Hepatocyte (in vitro differentiated cells): ENCODE measurements around the gene GNAL.

Experiments used
- EZH2 ChIP-seq: fragments of 200-600 bp; sonication (generic); IDR thresholded peaks from 2 replicates; pipeline ENCODE4 v1.6.1; 2016; ENCODE audit warnings: antibody characterized with exemption, mild to moderate bottlenecking, borderline replicate concordance
- TF ChIP-seq, protein P1 (sequence below): fragments of 200-600 bp; sonication (generic); IDR thresholded peaks from 2 replicates; pipeline ENCODE4 v1.5.1; 2016; ENCODE audit warnings: antibody characterized with exemption, mild to moderate bottlenecking; ENCODE audit not compliant: poor library complexity

DNA sequence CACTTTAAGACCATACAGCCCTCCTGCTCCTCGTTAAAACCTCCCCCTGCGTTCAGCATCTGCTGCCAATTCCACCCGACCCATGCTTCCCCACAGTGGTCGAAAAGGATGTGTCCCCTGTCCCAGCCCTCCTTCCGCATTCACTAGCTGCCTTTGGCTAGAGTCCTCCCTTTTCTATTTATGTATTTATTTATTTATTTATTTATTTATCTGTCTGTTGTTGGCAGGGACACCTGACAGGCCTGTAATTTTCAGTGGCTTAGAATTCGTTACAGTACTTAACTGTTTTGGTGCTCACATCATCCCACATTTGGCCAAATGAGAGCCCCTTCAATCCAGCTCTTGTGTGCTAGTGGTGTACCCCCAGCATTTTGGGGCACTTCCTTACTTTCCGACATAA is 50.8 kb downstream of the GNAL start:
- TF ChIP-seq, protein P1, sequence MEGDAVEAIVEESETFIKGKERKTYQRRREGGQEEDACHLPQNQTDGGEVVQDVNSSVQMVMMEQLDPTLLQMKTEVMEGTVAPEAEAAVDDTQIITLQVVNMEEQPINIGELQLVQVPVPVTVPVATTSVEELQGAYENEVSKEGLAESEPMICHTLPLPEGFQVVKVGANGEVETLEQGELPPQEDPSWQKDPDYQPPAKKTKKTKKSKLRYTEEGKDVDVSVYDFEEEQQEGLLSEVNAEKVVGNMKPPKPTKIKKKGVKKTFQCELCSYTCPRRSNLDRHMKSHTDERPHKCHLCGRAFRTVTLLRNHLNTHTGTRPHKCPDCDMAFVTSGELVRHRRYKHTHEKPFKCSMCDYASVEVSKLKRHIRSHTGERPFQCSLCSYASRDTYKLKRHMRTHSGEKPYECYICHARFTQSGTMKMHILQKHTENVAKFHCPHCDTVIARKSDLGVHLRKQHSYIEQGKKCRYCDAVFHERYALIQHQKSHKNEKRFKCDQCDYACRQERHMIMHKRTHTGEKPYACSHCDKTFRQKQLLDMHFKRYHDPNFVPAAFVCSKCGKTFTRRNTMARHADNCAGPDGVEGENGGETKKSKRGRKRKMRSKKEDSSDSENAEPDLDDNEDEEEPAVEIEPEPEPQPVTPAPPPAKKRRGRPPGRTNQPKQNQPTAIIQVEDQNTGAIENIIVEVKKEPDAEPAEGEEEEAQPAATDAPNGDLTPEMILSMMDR: no peak
- no peak for TF ChIP-seq EZH2
